NCI-H2196 (cell line): ENCODE data around the gene GAD2.

ENCODE experiments used
- DNase-seq: peaks from one replicate; lab custom pipeline; 2025; ENCODE audit not compliant: unreplicated experiment; lab: John Stamatoyannopoulos, UW

Gene GAD2

DNA sequence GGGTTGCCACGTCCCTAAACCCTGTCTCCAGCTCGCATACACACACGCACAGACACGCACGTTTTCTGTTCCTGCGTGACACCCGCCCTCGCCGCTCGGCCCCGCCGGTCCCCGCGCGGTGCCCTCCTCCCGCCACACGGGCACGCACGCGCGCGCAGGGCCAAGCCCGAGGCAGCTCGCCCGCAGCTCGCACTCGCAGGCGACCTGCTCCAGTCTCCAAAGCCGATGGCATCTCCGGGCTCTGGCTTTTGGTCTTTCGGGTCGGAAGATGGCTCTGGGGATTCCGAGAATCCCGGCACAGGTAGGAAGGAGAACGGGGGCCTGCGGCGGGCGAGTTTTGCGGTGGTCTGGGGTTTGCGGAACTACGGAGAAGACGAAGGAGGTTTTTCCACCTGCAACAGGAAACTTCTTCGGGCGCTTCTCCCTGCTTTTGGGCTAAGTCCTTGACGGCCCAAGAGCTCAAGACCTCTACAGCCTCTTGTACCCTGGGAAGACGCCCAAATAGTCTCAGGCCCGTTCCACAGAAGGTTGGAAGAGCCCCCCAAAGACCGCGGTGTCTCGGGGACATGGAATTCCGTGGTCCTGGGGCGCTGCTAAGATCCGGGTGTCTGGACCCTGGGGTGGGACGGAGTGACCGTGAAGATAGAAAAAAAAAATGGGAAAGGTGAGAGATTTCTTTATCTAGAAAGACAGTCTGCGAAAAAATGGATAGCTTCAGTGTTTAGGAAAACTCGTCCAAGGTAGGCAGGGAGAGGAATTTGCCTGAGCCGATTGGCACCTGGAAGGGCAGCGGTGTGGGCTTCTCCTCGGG is at the start of gene GAD2:
Gene GAD2, plus strand, starts transcription at position 190 of the 811 bp plus-strand sequence. Its CDS starts 36 bp downstream, at position 226.
- peak; percentile 15 for DNase-seq

DNA sequence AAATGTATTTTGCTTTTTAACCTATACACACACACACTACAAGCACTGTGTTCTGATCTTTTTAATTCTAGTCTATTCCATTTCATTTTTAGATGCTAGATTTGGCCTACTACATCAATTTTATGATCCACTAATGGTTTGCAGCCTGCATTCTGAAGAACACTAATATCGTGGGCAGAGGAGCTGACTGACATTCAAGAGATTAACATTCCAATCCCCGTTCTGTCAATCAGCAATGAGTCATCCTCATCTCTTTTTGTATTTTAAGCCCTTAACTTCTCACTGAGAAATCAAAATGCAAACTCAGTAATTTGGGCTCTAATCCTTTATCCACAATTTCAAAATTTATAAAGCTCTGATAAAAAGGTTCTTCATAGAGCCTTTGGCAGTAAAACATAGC is 47.1 kb upstream of the GAD2 start:
- no peak for DNase-seq

DNA sequence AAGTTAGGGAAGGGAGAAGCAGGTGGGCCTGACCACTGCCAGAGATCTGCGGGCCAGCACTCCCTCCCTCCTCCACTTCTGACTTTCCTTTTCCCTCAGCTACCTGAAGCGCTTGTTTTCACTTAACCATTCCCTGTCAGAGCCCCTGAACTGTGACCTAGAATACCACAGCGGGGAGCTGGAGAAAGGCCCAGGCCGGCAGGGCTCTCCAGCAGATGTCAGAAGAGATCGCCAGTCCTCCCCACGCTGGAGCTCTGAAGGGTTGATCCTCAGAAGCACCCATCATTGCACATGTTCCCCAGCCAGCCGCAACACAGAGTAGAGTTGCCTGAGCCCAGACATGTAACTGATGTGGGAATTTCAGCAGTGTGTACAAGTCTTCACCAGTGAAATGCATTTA is 44.4 kb upstream of the GAD2 start:
- DNase-seq: no peak

DNA sequence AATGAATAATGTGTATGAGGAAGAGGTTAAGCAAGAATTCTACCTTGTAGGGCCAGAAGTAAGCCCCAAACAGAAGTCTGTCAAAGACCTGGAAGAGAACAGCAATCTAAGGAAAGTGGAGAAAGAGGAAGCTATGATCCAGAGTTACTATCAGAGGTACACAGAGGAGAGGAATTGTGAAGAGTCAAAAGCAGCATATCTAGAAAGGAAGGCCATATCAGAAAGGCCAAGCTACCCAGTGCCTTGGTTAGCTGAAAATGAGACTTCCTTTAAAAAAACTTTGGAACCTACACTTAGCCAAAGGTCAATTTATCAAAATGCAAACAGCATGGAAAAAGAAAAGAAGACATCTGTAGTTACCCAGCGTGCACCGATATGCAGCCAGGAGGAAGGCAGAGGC is 42.7 kb upstream of the GAD2 start:
- no peak for DNase-seq

DNA sequence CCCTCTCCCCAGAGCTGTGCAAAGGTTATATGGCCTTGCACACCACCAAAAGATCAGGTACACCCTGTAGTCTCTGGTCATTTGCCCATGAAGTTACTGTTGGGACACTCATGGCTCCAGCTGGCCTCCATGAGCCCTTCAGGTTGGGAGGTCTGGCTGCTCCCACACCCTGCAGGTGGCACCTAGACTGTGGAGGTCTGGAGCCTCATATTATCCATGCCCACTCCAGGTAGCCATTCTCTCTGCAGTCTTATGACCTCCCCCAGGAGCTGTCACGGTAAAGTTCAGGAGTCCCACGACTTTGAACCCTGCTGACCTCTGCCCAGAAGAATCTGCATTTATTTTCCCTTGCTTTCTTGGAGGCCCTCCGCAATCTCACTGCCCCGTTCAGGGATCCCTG is 39.2 kb upstream of the GAD2 start:
- no peak for DNase-seq

- no peak for DNase-seq
Observed at GRCh38 chr10:26194275-26194674, 22.3 kb upstream of the GAD2 start.

GRCh38 chr10:26197248-26197647 is 19.3 kb upstream of the GAD2 start:
- DNase-seq: no peak

GRCh38 chr10:26198119-26198518 is 18.5 kb upstream of the GAD2 start:
- DNase-seq: no peak

- DNase-seq: no peak
Observed at GRCh38 chr10:26199841-26200240, 16.7 kb upstream of the GAD2 start.

- no peak for DNase-seq
Observed at GRCh38 chr10:26205223-26205622, 11.4 kb upstream of the GAD2 start.

DNA sequence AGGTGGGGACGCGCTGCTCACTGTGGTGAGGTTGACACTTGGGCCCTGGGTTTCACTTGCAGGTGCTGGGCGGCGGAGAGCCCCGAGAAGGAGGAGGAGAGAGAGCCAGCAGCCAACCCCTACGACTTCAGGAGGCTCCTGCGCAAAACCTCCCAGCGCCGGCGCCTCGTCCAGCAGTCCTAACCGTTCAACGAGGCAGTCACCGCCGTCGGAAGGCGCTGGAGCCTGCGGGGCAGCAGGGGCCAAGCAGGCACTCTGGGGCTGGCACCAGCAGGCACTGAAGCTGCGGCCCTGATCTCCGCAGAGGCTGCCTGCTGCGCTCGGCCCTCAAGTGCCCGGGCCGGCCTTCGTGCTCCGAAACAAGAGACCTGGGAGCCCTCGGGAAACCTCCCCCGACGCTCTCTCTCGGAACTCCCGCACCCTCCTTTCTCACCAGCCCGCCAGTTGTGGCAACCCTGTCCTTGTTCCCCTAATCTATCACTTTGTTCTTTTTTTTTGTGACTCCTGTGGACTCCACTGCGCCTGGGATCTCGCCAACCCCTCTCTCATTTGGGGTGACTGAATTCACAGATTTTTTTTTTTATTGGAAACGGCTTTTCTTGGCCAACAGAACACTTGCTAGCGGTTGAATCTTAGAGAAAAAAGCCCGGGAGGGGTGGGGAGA is 4.7 kb upstream of the GAD2 start:
- no peak for DNase-seq

- no peak for DNase-seq
Observed at GRCh38 chr10:26212511-26212910, 4.1 kb upstream of the GAD2 start.

DNA sequence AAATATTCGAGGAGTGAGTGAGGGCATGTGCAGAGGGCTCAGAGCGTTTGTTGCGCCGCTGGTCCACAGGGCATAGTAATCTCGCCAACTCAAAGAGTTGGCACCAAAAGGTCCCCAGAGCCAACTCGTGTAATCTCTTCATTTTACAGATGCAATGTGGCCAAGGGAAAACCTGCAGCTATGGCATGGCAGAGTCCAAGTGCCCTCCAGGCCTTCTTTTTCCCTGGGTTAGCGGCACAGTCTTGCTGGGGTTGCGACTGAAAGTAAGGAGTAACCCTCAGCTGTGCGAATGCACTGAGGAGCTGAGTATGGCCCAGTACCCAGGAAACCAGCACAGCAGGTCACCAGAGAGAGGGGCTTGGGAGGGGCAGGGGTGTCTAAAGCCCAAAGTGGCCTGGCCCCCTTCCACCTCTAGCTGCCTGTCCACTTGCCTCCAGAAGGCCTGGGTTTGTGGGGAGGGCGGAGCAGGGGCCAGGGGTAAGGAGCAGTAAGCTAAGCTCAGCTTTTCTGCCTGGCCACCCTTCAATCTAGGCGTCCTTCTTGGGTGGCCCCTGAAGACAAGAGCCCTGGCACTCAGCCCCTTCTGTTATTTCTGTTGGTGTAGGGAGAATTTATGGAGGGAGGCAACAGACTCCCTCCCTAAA is 3.3 kb upstream of the GAD2 start:
- no peak for DNase-seq

GRCh38 chr10:26214004-26214403 is 2.6 kb upstream of the GAD2 start:
- no peak for DNase-seq

GRCh38 chr10:26214551-26215395 is 1.8 kb upstream of the GAD2 start:
- DNase-seq: no peak

DNA sequence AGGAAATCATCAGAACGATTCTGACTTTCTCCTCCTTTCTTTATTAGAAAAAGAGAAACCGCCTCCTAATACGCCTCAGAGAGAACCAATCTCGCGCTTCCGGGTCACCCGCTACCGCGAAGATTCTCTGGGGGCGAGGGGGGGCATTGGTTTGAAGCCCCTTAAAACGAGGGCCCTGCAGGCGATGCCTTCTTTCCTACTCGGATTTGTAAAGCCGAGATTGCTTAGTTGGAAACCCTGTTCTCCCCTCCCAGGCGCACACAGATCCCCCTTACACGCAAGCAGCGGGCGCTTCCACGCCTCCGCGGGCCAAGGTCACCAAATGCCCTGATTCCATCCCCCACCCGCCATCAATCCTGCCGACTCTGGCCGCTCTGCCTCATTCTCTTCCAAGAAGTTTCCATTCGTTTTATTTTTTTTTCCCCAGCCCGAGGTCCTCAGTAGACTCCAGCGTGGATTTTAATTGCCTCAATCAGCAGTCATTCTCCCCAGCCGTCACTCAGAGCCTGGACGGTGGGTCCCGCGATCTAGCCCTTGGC is 1.1 kb upstream of the GAD2 start:
- DNase-seq: peak; percentile 24

DNA sequence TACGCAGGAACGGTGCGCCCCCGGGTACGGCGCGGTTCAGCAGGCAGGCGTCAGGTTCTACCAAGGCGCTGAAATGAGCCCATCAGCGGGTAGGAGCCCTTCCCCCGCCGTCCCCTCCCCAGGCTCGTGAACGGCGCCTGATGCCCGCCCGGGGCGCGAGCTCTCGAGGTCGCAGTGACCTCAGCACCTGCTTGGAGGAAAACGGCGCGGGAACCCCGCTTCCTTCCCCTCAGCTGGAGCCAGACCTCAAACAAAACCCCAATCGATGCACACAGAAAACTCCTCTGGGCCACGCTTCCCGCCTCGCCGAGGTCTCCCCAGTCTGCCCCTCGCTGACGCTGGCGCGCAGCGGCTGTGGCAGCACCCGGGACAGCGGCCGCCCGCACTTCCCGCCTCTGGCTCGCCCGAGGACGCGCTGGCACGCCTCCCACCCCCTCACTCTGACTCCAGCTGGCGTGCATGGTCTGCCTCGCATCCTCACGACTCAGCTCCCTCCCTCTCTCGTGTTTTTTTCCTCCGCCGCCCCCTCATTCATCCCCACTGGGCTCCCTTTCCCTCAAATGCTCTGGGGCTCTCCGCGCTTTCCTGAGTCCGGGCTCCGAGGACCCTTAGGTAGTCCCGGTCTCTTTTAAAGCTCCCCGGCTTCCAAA is 514 bp upstream of the GAD2 start:
- peak; percentile 60 for DNase-seq

DNA sequence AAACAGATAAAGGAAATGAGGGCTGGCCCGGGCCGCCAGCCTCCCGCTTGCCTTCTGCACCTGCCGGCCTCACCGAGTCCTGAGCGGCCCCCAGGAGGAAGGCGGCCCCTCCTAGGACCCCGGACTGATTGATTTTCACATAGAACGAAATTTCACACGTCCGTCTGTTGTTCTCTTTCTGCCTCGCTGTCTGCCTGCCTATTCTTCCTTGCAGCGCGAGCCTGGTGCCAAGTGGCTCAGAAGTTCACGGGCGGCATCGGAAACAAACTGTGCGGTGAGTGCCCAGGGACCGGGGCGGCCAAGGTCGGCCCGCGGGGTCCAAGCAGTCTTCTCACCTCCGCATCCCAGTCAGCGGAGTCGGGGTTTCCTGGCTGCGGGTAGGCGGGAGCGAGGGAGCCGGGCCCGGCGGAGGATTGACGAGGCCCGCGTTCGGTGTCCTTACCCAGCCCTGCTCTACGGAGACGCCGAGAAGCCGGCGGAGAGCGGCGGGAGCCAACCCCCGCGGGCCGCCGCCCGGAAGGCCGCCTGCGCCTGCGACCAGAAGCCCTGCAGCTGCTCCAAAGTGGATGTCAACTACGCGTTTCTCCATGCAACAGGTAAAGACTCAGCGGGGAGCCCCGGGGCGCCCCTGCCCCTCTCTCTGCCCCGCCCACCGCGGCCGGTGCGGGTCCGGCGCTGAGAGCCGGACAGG is 967 bp downstream of the GAD2 start:
- peak; percentile 47 for DNase-seq

GRCh38 chr10:26219676-26220075 is 3.1 kb downstream of the GAD2 start:
- DNase-seq: no peak

DNA sequence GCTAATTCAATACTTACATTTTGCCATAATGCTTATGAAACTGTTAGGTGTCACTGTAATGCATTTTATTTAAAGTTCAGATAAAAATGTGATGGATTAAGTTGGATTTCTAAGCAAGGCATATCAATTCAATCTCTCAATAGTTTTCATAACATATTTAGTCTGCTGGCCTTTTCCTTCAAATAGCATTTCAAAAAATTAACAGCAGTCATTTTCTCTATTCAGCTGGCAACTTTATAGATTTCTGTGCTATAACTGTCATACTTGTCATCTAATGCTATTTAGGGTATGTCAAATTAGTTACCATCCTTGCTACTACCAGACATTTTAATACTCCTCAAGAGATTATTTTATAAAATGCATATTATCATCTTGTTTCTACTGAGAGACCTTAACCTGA is 4.3 kb downstream of the GAD2 start:
- DNase-seq: no peak
